HepG2 (cell line): ENCODE data around the gene SLC13A3. TPM values are rescaled to one million over a fixed set of nuclear protein-coding genes. Genes with fewer than 3 reads are reported as not detected.
A peak's percentile ranks its signal among the peaks of the same experiment; 100 is the strongest.

Experiments
- ATAC-seq: fragments of 200-7000 bp; cut with Tn5 transposase; 3 replicates; pipeline ENCODE4 v1.9.1; 2020; ENCODE audit warnings: mild to moderate bottlenecking, moderate library complexity
- BruUV-seq: library from RNA; stranded (reverse); fragments of 400-500 nt; replicated peaks from 2 replicates; lab custom pipeline; 2021; lab: Mats Ljungman, UMichigan
- CTCF ChIA-PET: fragments of 300-600 bp; formaldehyde crosslinking; extraction: SDS; loops from one replicate; lab custom pipeline; 2021; ENCODE audit warnings: low total read pairs, inconsistent platforms, low intra/inter-chr PET ratio; lab: Yijun Ruan, JAX
- POLR2A ChIA-PET: fragments of 350-600 bp; sonication (Branson Sonifier 250); formaldehyde crosslinking; loops from one replicate; lab custom pipeline; 2020; ENCODE audit warnings: antibody characterized with exemption, inconsistent platforms; lab: Yijun Ruan, JAX
- DNase-seq: peaks from one replicate; pipeline ENCODE4 v3.0.0-alpha.2; 2015; ENCODE audit warnings: low spot score
- FAIRE-seq: peaks from 3 replicates; lab custom pipeline; 2011; peaks lifted over from hg19 to GRCh38; lab: Jason Lieb, UNC
- H2AFZ ChIP-seq: one replicate; pipeline ENCODE4 v1.6.1; 2011; ENCODE audit warnings: low read length, inconsistent platforms
- H3K27ac ChIP-seq: fragments of 300-600 bp; 3 replicates; pipeline ENCODE4 v1.8.0; 2011; ENCODE audit warnings: mixed run types, mild to moderate bottlenecking, mixed read lengths, low read length, inconsistent platforms; ENCODE audit not compliant: insufficient read depth; ENCODE audit errors: extremely low read length
- H3K27me3 ChIP-seq, 2 experiments: fragments of 200-600 bp in 1 of 2; 2 replicates in 1 of 2; 3 replicates in 1 of 2; pipeline versions ENCODE4 v1.6.0 to v1.8.0; 2011; ENCODE audit warnings: low read length in 2 of 2, mild to moderate bottlenecking in 2 of 2, moderate library complexity in 2 of 2, inconsistent platforms in 1 of 2; ENCODE audit not compliant: insufficient read depth in 2 of 2, control insufficient read depth in 1 of 2
- H3K36me3 ChIP-seq, 2 experiments: fragments of 200-600 bp in 1 of 2; replicated peaks in 1 of 2; 2 replicates in 1 of 2; 3 replicates in 1 of 2; pipeline versions ENCODE4 v1.5.1 to v1.8.0; 2011; ENCODE audit warnings: low read length in 2 of 2, inconsistent platforms in 1 of 2; ENCODE audit not compliant: insufficient read depth in 2 of 2, control insufficient read depth in 1 of 2
- H3K4me1 ChIP-seq: 2 replicates; pipeline ENCODE4 v1.5.1; 2012; ENCODE audit warnings: low read length, inconsistent platforms; ENCODE audit not compliant: insufficient read depth
- H3K4me2 ChIP-seq: 2 replicates; pipeline ENCODE4 v1.6.0; 2011; ENCODE audit warnings: low read depth, low read length, inconsistent platforms
- H3K4me3 ChIP-seq, 3 experiments: fragments of 200-600 bp in 1 of 3; sonication (generic), shearing (Covaris generic) in 1 of 3; replicated peaks in 1 of 3; 2 replicates each; pipeline ENCODE4 v1.5.1; 2011 to 2016; ENCODE audit warnings: low read length in 3 of 3, inconsistent platforms in 2 of 3, low read depth in 2 of 3, mild to moderate bottlenecking in 2 of 3, control low read depth in 1 of 3, mixed read lengths in 1 of 3; ENCODE audit not compliant: insufficient read depth in 1 of 3
- H3K79me2 ChIP-seq: one replicate; pipeline ENCODE4 v1.6.1; 2011; ENCODE audit warnings: low read length, inconsistent platforms; ENCODE audit not compliant: insufficient read depth
- H3K9ac ChIP-seq: 2 replicates; pipeline ENCODE4 v1.6.0; 2011; ENCODE audit warnings: mild to moderate bottlenecking, low read depth, low read length, inconsistent platforms; ENCODE audit not compliant: insufficient read depth
- H3K9me3 ChIP-seq: 2 replicates; pipeline ENCODE4 v1.5.1; 2012; ENCODE audit warnings: mild to moderate bottlenecking, low read length
- H4K20me1 ChIP-seq: 2 replicates; pipeline ENCODE4 v1.6.0; 2011; ENCODE audit warnings: inconsistent platforms, mild to moderate bottlenecking, low read length, moderate library complexity; ENCODE audit not compliant: insufficient read depth
- MAFF ChIP-seq: IDR thresholded peaks from 2 replicates; pipeline ENCODE4 v1.6.1; 2011; ENCODE audit warnings: low read depth, low read length, improper control_type of control experiment
- MAFK ChIP-seq, 2 experiments: IDR thresholded peaks in 1 of 2; conservative IDR thresholded peaks in 1 of 2; 2 replicates each; pipeline ENCODE4 v1.6.1; 2011; ENCODE audit warnings: improper control_type of control experiment in 2 of 2, low read length in 2 of 2
- ZNF136 ChIP-seq: sonication (generic); formaldehyde crosslinking; IDR thresholded peaks from 2 replicates; pipeline ENCODE4 v1.8.1; 2022; ENCODE audit warnings: low read depth, mild to moderate bottlenecking, moderate library complexity, missing genetic modification reagents
- ZNF512 ChIP-seq: sonication (generic); formaldehyde crosslinking; IDR thresholded peaks from 2 replicates; pipeline ENCODE4 v1.4.0; 2020; ENCODE audit warnings: mild to moderate bottlenecking, missing genetic modification reagents
- ZSCAN12 ChIP-seq: sonication (generic); formaldehyde crosslinking; IDR thresholded peaks from 2 replicates; pipeline ENCODE4 v1.9.0; 2021; ENCODE audit warnings: mild to moderate bottlenecking, missing genetic modification reagents
- WGBS: methylation state at CpG from one replicate; pipeline ENCODE4 v1.1.6; 2017; ENCODE audit warnings: low lambda C conversion rate; 5-methylcytosine and 5-hydroxymethylcytosine counted together
- in situ Hi-C: cut with HindIII; loops from 2 replicates; pipeline ENCODE4 v1.10.0; 2017; ENCODE audit warnings: low pct_unique_long_range_greater_than_20kb; ENCODE audit not compliant: extremely low pct_ligation_motif_present
- intact Hi-C: fragments of 100-400 bp; cut with micrococcal nuclease; formaldehyde crosslinking; loops from one replicate; pipeline ENCODE4 v1.10.0; 2022; ENCODE audit not compliant: unreplicated experiment
- polyA plus RNA-seq, 8 experiments: library from polyadenylated mRNA; depleted of rRNA in 3 of 8; stranded (reverse) in 7 of 8; unstranded in 1 of 8; fragments of >200 nt; fragmentation: Illumina TruSeq in 4 of 8; extraction: Trizol in 4 of 8; gene quantifications; 2 replicates each; pipeline versions ENCODE4 v1.2.1 to v1.2.3, GENCODE V29; 2011 to 2016; ENCODE audit warnings: low read depth in 4 of 8, missing spikeins in 1 of 8, mixed read lengths in 1 of 8; ENCODE audit not compliant: insufficient read depth in 1 of 8
- total RNA-seq, 5 experiments: library from RNA; depleted of rRNA; stranded (reverse); fragments of >200 nt; fragmentation: Illumina TruSeq; extraction: Trizol; gene quantifications; 2 replicates each; pipeline ENCODE4 v1.2.3, GENCODE V29; 2016; ENCODE audit warnings: low read depth in 1 of 5
- TF ChIP-seq, protein P1 (sequence below): sonication (generic); formaldehyde crosslinking; IDR thresholded peaks from 2 replicates; pipeline ENCODE4 v1.4.0; 2020; ENCODE audit warnings: mild to moderate bottlenecking, missing genetic modification reagents

Gene SLC13A3
- total and polyA plus RNA-seq, 2 of the 13 experiments (the other 11 are each of a cell fraction or from before 2014, with no cell fraction given): 66.5 to 76.0 TPM

GRCh38 chr20:46519471-46520068, 131.7 kb downstream of the SLC13A3 start:
- BruUV-seq: no TSS peak
- Histone ChIP-seq H3K9ac (no peak overlapping the region), H3K9me3 (no peaks in the 10 kb centered on the region), H3K36me3 (no peaks in the 10 kb centered on the region), H4K20me1 (no peaks in the 10 kb centered on the region), H2AFZ (no peak overlapping the region), H3K4me2 (no peak overlapping the region), H3K4me1 (peaks cover 27% of the 10 kb centered on the region), H3K27me3 (peaks cover 0 to 4% of the 10 kb centered on the region in 2 experiments; a peak in 1 of 5 replicates), H3K27ac (no peak overlapping the region), H3K4me3 (no peak overlapping the region), H3K79me2 (no peaks in the 10 kb centered on the region)
- ATAC-seq (no peak), DNase-seq (no peak), FAIRE-seq (no peak)
- ChIA-PET CTCF (interaction anchor here (2.1 to 4.9 kb wide), 2 partner anchors 161 to 180 kb away, joined by 45 to 61 read pairs; no protein-coding TSS in a partner anchor), POLR2A (no interaction called here)
- TF ChIP-seq ZNF512 (CRISPR knock-in tag) (no peak), MAFF (peak; percentile 78), MAFK (conservative IDR thresholded peaks at IDR 0.05 in 1 of 2, IDR thresholded peaks at IDR 0.05 in 1 of 2; ENCODE audit: low read length in 2 of 2) (peak; percentile 76 to 84), ZSCAN12 (CRISPR knock-in tag) (no peak), ZNF136 (no peak)
- TF ChIP-seq, protein P1, sequence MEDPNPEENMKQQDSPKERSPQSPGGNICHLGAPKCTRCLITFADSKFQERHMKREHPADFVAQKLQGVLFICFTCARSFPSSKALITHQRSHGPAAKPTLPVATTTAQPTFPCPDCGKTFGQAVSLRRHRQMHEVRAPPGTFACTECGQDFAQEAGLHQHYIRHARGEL: peak; percentile 90; the same call in 1 of the 2 replicates
- 11% methylated on average over 3 of the region's 3 CpGs for WGBS
- intact Hi-C loops (loop anchor here (5.0 kb wide), 2 partner anchors 38 to 228 kb away; no protein-coding TSS in a partner anchor), in situ Hi-C loops (loop anchor here (5.0 kb wide), 1 partner anchor 163 kb away; no protein-coding TSS in a partner anchor)
